Activated CD4-positive, CD25-positive, alpha-beta regulatory T cell (primary cell): ENCODE results near the gene SPDYE18.
"Not testable (repeated sequence)": the region's sequence is repeated elsewhere in the genome, so short reads cannot be mapped to it uniquely, and the experiment has no call there.

Source experiments
- DNase-seq, 4 experiments: peaks; one replicate each; lab custom pipeline; 2025; lab: John Stamatoyannopoulos, UW

The SPDYE18 gene

DNA sequence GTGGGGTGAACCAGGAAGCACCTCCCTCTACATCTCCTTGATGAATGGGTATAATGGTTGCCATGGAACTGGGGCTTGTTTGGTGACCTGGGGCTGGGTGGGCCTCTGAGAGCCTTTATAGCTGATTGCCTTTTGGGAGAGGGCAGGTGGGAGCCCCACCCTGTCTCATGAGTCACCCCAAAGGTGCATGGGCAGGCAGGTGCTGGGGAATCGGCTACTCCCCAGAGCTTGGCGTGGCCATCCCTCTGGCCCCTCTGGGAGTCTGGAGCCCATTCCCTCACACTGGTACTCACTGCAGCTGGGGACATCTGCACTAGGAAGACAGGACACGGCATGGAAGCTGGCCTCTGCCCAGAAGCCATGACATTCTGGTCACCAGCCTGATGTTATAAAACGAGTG lies at the start of gene SPDYE18:
TSS of gene SPDYE18 (minus strand) at position 2 of the 400 bp plus-strand sequence. CDS start 2,046 bp downstream, outside the sequence.
- not testable (repeated sequence) for DNase-seq

DNA sequence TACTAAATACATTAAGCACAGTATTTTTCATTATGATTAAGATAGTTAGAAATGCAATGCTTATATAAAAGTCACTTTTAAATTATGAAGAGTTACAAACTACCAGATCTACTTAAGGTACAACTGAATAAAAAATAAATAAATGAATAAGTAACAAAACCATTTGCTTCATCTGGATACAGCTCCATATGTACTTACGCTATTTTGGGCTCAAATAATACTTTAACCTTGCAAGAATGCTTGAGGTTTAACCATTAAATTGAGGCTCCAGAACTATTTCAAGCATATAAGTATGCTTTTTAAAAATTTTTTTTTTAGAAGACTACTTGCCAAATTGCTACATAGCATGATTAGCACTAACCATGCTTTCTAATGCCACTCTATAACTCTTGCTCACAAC lies 46.0 kb upstream of the SPDYE18 start:
- DNase-seq, result not testable (repeated sequence)

GRCh38 chr7:77107659-77108058 lies 45.3 kb upstream of the SPDYE18 start:
- DNase-seq, result not testable (repeated sequence)

- not testable (repeated sequence) for DNase-seq
Observed at GRCh38 chr7:77105904-77106303, 43.5 kb upstream of the SPDYE18 start.

GRCh38 chr7:77102671-77103070 lies 40.3 kb upstream of the SPDYE18 start:
- DNase-seq, result not testable (repeated sequence)

- not testable (repeated sequence) for DNase-seq
Observed at GRCh38 chr7:77101187-77101586, 38.8 kb upstream of the SPDYE18 start.

DNA sequence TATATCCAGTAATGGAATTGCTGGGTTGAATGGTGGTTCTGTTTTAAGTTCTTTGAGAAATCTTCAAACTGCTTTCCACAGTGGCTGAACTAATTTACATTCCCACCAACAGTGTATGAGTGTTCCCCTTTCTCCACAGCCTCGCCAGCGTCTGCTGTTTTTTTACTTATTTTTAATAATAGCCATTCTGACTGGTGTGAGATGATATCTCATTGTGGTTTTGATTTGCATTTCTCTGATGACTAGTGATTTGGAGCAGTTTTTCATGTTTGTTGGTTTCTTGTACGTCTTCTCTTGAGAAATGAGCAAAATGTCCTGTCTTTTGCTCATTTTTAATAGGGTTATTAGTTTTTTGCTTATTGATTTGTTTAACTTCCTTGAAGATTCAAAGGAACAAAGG lies 38.1 kb upstream of the SPDYE18 start:
- not testable (repeated sequence) for DNase-seq

DNA sequence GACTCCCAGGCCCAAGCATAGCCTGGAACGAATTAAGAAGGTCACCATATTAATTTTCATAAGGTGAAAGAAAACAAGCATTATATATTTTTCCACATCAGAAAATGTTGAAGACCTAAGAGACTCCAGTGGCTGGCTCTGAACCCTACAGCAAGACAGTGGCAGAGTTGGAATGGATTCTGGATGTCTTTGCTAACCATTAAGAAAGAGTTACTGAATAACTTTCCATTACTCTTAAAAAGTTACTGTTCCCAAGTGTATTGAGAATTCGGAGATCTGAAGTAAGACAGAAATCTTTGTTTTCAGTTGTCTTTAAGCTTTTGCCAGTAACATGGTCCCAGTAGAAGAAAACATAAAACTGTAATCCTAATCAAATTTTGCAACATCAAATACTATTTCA lies 29.9 kb upstream of the SPDYE18 start:
- not testable (repeated sequence) for DNase-seq

- not testable (repeated sequence) for DNase-seq
Observed at GRCh38 chr7:77082192-77082591, 19.8 kb upstream of the SPDYE18 start.

GRCh38 chr7:77080236-77080635 lies 17.9 kb upstream of the SPDYE18 start:
- DNase-seq, result not testable (repeated sequence)

GRCh38 chr7:77079624-77080023 lies 17.3 kb upstream of the SPDYE18 start:
- not testable (repeated sequence) for DNase-seq

DNA sequence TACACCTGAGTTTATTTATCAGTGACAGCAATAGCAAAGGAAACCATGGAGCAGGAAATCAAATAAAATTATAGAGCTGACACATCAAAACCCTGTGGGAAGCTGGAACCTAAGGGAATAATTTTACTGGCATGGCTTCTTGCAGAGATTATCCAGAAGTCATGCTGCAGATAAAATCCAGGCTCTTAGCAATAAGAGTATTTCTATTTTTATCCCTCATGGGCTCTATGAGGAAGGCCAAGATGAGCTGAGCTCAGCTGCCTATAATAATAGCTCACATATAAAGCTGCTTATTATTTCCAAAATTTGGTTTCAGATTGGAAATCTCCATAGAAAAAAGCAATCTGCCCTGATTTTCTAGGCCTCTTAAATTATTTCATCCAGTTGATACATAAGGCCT lies 16.8 kb upstream of the SPDYE18 start:
- not testable (repeated sequence) for DNase-seq

DNA sequence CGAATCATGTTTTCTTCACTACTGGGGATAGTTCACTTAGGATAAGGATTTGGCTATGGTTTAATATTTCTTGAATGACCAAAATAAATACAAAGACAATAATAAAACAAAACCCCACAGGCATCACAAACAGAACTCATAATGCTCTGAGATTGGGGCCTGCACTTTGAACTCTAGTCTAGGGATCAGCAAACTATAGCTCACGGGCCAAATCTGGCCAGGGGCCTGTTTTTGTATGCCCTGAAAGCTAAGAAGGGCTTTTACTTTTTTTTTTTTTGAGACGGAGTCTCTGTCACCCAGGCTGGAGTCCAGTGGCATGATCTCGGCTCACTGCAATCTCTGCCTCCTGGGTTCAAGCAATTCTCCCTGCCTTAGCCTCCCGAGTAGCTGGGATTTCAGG lies 14.7 kb upstream of the SPDYE18 start:
- DNase-seq, result not testable (repeated sequence)

DNA sequence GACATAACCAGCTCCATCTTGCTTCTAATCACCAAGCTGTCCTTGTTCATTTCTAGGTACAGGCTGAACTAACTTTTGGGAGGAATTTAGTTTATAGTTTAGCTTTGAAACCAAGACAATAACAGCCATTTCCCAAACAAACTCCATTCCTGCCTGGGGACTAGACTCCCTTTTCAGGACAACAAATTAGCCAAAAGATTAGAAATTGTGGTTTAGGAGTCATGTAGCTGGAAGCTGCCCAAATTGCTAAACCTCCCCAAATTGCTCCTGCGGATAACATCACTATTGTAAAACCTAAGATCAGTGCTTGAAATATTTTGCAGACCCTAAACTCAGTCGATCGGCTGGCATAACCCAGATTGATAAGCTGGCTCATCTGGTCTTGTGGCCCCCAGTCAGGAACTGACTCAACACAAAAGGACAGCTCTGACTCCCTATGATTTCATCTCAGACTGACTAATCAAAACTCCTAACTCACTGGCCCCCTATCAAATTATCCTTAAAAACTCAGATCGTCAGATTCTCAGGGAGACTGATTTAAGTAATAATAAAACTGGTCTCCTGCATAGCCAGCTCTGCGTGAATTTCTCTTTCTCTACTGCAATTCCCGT lies 12.5 kb upstream of the SPDYE18 start:
- not testable (repeated sequence) for DNase-seq

- DNase-seq, result not testable (repeated sequence)
Observed at GRCh38 chr7:77071108-77071507, 8.8 kb upstream of the SPDYE18 start.

GRCh38 chr7:77065869-77066268 lies 3.5 kb upstream of the SPDYE18 start:
- DNase-seq, result not testable (repeated sequence)

DNA sequence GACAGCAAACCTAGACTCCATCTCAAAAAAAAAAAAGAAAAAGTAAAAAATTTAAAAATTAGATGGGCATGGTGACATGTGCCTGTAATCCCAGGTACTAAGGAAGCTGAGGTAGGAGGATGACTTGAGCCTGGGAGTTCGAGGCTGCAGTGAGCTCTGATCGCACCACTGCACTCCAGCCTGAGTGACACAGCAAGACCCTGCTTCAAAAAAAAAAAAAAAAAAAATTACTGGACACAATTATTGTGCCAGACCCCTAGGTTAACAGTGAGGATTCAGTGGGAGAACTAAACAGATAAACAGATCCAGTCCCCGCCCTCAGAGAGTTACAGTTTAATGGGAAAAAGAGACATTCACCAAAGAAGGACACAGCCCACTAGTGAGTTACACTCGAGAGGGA lies 1.4 kb upstream of the SPDYE18 start:
- not testable (repeated sequence) for DNase-seq

DNA sequence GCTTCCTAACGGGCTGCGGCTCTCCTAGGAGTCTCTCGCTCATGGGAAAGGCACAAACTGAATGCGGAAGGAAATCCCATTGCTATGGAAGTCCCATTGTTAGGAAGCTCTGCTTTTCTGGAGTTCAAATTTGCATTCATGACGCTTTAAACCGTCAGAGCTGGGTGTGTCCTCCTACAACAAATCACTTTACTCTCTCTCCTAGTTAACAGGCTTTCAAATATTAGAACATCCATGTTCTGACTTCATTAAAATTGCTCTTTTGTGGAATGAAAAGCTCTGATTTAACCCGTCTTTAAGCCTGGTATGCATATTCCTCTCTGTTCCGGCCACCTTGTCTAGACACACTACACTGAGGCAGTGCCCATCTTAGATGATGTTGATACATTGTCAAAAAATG lies 30.1 kb downstream of the SPDYE18 start, which contains the start of gene SPDYE17:
TSS of gene SPDYE17 (minus strand) at position 101 of the 400 bp plus-strand sequence. CDS start 1,791 bp downstream, outside the sequence.
- not testable (repeated sequence) for DNase-seq

DNA sequence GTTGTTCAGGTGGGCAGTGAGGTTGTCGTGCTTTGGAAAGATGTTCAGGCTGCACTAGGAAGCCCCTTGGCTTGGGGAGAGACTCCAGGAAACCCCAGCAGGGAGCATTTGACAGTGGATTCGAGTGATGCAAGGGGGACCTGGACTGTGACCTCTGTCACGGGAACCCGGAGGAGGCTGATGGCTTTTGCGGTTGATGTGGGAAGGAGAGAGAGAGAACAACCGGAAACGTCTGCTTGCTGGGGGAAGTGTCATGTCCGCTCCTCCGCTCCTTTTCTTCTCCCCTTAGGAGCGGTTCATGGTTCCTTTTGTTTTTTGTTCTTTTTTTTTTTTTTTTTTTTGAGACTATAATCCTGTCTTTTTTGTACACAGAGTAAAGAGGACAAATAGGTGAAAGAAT lies 36.0 kb downstream of the SPDYE18 start:
- DNase-seq, result not testable (repeated sequence)

DNA sequence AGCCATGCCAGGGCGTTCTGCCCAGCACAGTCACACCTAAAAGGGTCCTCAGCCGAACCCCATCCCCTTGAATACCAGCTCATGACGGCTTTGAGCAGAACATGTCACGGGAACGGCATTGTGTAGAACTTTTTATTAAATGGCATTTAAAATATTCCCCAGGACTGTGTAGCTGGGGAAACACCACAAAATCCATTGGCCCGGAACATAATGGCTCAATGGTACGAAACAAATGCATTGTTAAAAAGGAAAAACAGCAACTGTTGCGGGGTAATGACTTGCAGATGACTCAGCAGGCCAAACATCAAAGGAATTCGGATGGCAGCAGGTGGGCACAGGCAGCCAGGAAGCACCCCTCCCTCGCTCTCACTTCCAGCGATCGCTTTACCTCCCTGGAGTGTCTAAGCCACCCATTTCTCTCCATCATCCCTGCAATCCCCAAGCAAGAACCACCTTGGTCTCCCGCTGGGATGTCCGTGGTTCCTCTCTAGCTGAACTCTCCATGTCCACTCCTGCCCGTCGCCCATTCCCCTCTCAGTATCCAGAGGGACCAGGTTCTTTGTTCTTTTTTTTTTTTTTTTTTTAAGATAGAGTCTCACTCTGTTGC lies 52.2 kb downstream of the SPDYE18 start:
- not testable (repeated sequence) for DNase-seq

DNA sequence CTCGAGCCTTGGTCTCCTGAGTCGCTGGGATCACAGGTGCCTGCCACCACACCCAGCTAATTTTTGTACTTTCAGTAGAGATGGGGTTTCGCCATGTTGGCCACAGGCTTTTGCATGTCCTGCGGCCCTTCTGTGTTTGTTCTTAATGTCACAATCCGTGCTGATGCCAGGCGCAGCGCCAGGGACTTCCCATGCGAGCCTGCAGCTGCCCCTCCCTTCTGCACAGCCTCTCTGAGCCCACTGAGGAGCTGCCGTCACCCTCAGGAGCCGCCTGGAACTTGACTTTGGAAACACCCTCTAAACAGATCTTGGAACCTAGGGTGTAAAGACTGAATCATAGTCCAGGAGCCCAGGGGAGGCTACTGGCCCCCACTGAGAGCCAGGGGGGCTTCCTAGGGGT lies 54.4 kb downstream of the SPDYE18 start:
- DNase-seq, result not testable (repeated sequence)

DNA sequence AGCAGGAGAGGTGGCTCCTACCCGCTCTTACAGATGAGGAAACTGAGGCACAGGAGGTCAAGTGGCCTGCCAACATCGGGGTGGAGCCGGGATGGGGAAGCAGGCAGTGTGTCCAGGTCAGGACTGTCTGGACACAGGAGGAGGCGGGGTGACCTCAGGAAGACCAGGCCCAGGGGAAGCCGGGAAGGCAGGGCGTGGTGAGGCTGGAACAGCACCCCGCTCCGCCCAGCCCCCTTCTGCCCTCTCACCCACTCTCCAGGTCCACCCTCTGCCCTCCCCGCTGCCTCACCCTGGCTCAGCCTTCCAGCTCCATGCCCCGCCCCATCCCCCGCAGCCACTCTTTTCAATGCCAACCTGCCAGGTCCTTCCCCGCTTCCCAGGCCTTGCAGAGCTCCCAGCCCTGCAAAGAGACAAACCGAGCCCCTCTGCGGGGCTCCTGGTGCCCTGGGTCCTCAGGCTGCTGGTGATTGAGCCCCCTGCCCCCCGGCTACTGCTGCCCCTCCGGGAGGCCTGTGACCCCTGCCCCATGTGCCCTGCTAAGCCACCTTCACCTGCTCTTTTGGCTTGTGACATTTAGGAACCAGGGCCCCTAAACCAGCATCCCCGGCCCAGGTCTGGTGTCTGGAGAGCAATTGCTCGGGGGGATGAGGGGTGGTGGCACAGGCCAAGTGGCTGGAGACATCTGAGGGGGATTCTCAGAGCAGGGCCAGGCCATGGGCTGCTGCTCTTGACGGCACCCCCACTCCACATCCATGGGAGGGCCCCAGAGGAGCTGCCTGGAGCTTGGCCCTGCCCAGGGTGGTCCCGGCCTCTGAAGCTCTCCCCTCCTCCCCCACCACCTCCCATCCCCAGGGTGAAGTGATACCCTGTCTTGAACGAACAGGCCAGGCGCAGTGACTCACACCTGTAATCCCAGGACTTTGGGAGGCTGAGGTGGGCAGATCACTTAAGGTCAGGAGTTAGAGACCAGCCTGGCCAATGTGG lies 55.9 kb downstream of the SPDYE18 start:
- DNase-seq, result not testable (repeated sequence)
